Neuronal stem cell (in vitro differentiated cells): ENCODE results near the gene OTOG.

Source experiments
- DNase-seq: peaks from one replicate; pipeline ENCODE4 v3.0.0-alpha.2; 2013; ENCODE audit warnings: low spot score
- H2AFZ ChIP-seq: one replicate; pipeline ENCODE4 v1.6.1; 2013; ENCODE audit warnings: mild to moderate bottlenecking, low read length, inconsistent platforms
- H2AK5ac ChIP-seq: 2 replicates; pipeline ENCODE4 v1.6.1; 2013; ENCODE audit warnings: low read depth, mild to moderate bottlenecking, inconsistent platforms, low read length, moderate library complexity, mixed read lengths
- H2BK120ac ChIP-seq: 2 replicates; pipeline ENCODE4 v1.6.1; 2013; ENCODE audit warnings: low read depth, mild to moderate bottlenecking, inconsistent platforms, low read length, moderate library complexity, mixed read lengths
- H2BK12ac ChIP-seq: one replicate; pipeline ENCODE4 v1.6.1; 2013; ENCODE audit warnings: low read length, inconsistent platforms
- H2BK15ac ChIP-seq: 2 replicates; pipeline ENCODE4 v1.6.1; 2013; ENCODE audit warnings: mild to moderate bottlenecking, low read length, inconsistent platforms, mixed read lengths
- H2BK5ac ChIP-seq: one replicate; pipeline ENCODE4 v1.6.1; 2013; ENCODE audit warnings: inconsistent platforms, mild to moderate bottlenecking, low read length, moderate library complexity
- H3K14ac ChIP-seq: one replicate; pipeline ENCODE4 v1.6.1; 2013; ENCODE audit warnings: low read length, inconsistent platforms
- H3K18ac ChIP-seq: 2 replicates; pipeline ENCODE4 v1.6.1; 2013; ENCODE audit warnings: low read length, inconsistent platforms
- H3K23ac ChIP-seq: 2 replicates; pipeline ENCODE4 v1.6.1; 2013; ENCODE audit warnings: low read depth, mild to moderate bottlenecking, mixed read lengths, low read length, inconsistent platforms; ENCODE audit not compliant: poor library complexity
- H3K27ac ChIP-seq: replicated peaks from 3 replicates; pipeline ENCODE4 v1.5.1; 2013; ENCODE audit warnings: low read length, inconsistent platforms
- H3K27me3 ChIP-seq, 3 experiments: 2 replicates each; pipeline ENCODE4 v1.6.1; 2013; ENCODE audit warnings: low read length in 3 of 3, mild to moderate bottlenecking in 2 of 3, inconsistent platforms in 1 of 3, low read depth in 1 of 3, mixed read lengths in 1 of 3, moderate library complexity in 1 of 3; ENCODE audit not compliant: control insufficient read depth in 3 of 3, insufficient read depth in 3 of 3
- H3K36me3 ChIP-seq, 2 donors: replicated peaks in 1 of 2; 2 replicates each; pipeline ENCODE4 v1.6.1; 2013; ENCODE audit warnings: low read length in 2 of 2; ENCODE audit not compliant: control insufficient read depth in 2 of 2, insufficient read depth in 2 of 2
- H3K4ac ChIP-seq: 2 replicates; pipeline ENCODE4 v1.6.1; 2013; ENCODE audit warnings: inconsistent platforms, mild to moderate bottlenecking, low read length, moderate library complexity
- H3K4me1 ChIP-seq, 2 donors: 1 replicate in 1 of 2; 2 replicates in 1 of 2; pipeline ENCODE4 v1.6.1; 2013; ENCODE audit warnings: low read length in 2 of 2, low read depth in 1 of 2; ENCODE audit not compliant: control insufficient read depth in 2 of 2, insufficient read depth in 1 of 2
- H3K4me2 ChIP-seq: one replicate; pipeline ENCODE4 v1.6.1; 2013; ENCODE audit warnings: mild to moderate bottlenecking, low read length, inconsistent platforms; ENCODE audit not compliant: insufficient read depth, poor library complexity, severe bottlenecking
- H3K4me3 ChIP-seq, 2 donors: 2 replicates each; pipeline ENCODE4 v1.5.1; 2013; ENCODE audit warnings: low read length in 2 of 2, mild to moderate bottlenecking in 2 of 2, inconsistent platforms in 1 of 2, moderate library complexity in 1 of 2
- H3K79me1 ChIP-seq: one replicate; pipeline ENCODE4 v1.6.1; 2013; ENCODE audit warnings: low read depth, mild to moderate bottlenecking, inconsistent platforms, low read length, moderate library complexity
- H3K9ac ChIP-seq: one replicate; pipeline ENCODE4 v1.6.1; 2013; ENCODE audit warnings: mild to moderate bottlenecking, low read depth, low read length, inconsistent platforms; ENCODE audit not compliant: poor library complexity
- H3K9me3 ChIP-seq, 2 donors: replicated peaks in 1 of 2; 2 replicates each; pipeline versions ENCODE3 to v1.6.1; 2013; ENCODE audit warnings: low read length in 2 of 2, mild to moderate bottlenecking in 2 of 2, inconsistent platforms in 1 of 2, low read depth in 1 of 2, mixed read lengths in 1 of 2, moderate library complexity in 1 of 2; ENCODE audit not compliant: control insufficient read depth in 2 of 2, insufficient read depth in 1 of 2
- H4K8ac ChIP-seq: one replicate; pipeline ENCODE4 v1.6.1; 2013; ENCODE audit warnings: low read depth, mild to moderate bottlenecking, inconsistent platforms, low read length, moderate library complexity
- H4K91ac ChIP-seq: one replicate; pipeline ENCODE4 v1.6.1; 2013; ENCODE audit warnings: low read length, low read depth, mild to moderate bottlenecking, inconsistent platforms; ENCODE audit not compliant: poor library complexity
- WGBS, 2 donors: extraction: QIAGEN DNeasy Blood & Tissue Kit; methylation state at CpG; one replicate each; pipeline ENCODE4 v1.1.7; 2013; ENCODE audit warnings: missing lambda C conversion rate in 2 of 2, mixed read lengths in 1 of 2; ENCODE audit not compliant: insufficient read length in 2 of 2, insufficient replicate concordance in 1 of 2; ENCODE audit errors: extremely low coverage in 2 of 2; 5-methylcytosine and 5-hydroxymethylcytosine counted together

The OTOG gene

GRCh38 chr11:17692931-17693330 is 145.9 kb downstream of the OTOG start:
- H3K27me3 ChIP-seq: peaks cover 3 to 93% (median 27%) of the 10 kb centered on the region in 3 experiments
- no peak for DNase-seq
- H3K9me3 ChIP-seq: no peaks in the 10 kb centered on the region
- H3K4me3 ChIP-seq: no peak overlapping the region
- H3K18ac ChIP-seq: no peak overlapping the region
- no peak overlapping the region for H3K4ac ChIP-seq
- H3K9ac ChIP-seq: no peak overlapping the region
- no peak overlapping the region for H3K4me2 ChIP-seq
- H3K14ac ChIP-seq: no peak overlapping the region
- H3K23ac ChIP-seq: no peak overlapping the region
- no peak overlapping the region for H2BK12ac ChIP-seq
- no CpG with 5 or more reads among the region's 7 CpGs for WGBS, 2 donors
- H4K91ac ChIP-seq: no peak overlapping the region
- H2BK15ac ChIP-seq: no peak overlapping the region
- H2BK5ac ChIP-seq: no peak overlapping the region
- no peak overlapping the region for H2AFZ ChIP-seq
- H4K8ac ChIP-seq: no peak overlapping the region
- H3K4me1 ChIP-seq: peaks cover 0 to 2% of the 10 kb centered on the region in 2 donors
- H3K27ac ChIP-seq: no peak overlapping the region
- no peak overlapping the region for H2BK120ac ChIP-seq
- no peak overlapping the region for H2AK5ac ChIP-seq
- no peaks in the 10 kb centered on the region for H3K79me1 ChIP-seq
- H3K36me3 ChIP-seq: no peaks in the 10 kb centered on the region

- Histone ChIP-seq H3K36me3 (no peaks in the 10 kb centered on the region), H2BK120ac (no peak overlapping the region), H3K18ac (no peak overlapping the region), H2BK5ac (no peak overlapping the region), H2AFZ (no peak overlapping the region), H3K27me3 (peaks cover 3 to 93% (median 27%) of the 10 kb centered on the region in 3 experiments), H3K4me2 (no peak overlapping the region), H3K9me3 (no peaks in the 10 kb centered on the region), H3K27ac (no peak overlapping the region), H2AK5ac (no peak overlapping the region), H4K91ac (no peak overlapping the region), H3K79me1 (no peaks in the 10 kb centered on the region), H2BK12ac (no peak overlapping the region), H2BK15ac (no peak overlapping the region), H4K8ac (no peak overlapping the region), H3K23ac (no peak overlapping the region), H3K4ac (no peak overlapping the region), H3K4me1 (peaks cover 0 to 2% of the 10 kb centered on the region in 2 donors), H3K9ac (no peak overlapping the region), H3K4me3 (no peak overlapping the region), H3K14ac (no peak overlapping the region)
- DNase-seq: no peak
- no CpG with 5 or more reads among the region's 4 CpGs for WGBS, 2 donors
Observed at GRCh38 chr11:17693531-17693930, 146.5 kb downstream of the OTOG start.

GRCh38 chr11:17694494-17695110 is 147.5 kb downstream of the OTOG start:
- H3K14ac ChIP-seq: no peak overlapping the region
- no peak overlapping the region for H2AFZ ChIP-seq
- H3K27ac ChIP-seq: no peak overlapping the region
- no peak overlapping the region for H3K4me3 ChIP-seq
- no peaks in the 10 kb centered on the region for H3K9me3 ChIP-seq
- H2BK12ac ChIP-seq: no peak overlapping the region
- H3K18ac ChIP-seq: no peak overlapping the region
- no peak overlapping the region for H2BK15ac ChIP-seq
- no peak overlapping the region for H2BK120ac ChIP-seq
- H3K9ac ChIP-seq: no peak overlapping the region
- no peak overlapping the region for H4K91ac ChIP-seq
- H3K23ac ChIP-seq: peak overlapping the region; percentile 12
- H3K27me3 ChIP-seq: peaks cover 3 to 82% (median 27%) of the 10 kb centered on the region in 3 experiments
- WGBS, 2 donors: no CpG with 5 or more reads among the region's 10 CpGs
- H3K4ac ChIP-seq: no peak overlapping the region
- H2AK5ac ChIP-seq: no peak overlapping the region
- no peaks in the 10 kb centered on the region for H3K79me1 ChIP-seq
- no peak overlapping the region for H3K4me2 ChIP-seq
- H4K8ac ChIP-seq: no peak overlapping the region
- H2BK5ac ChIP-seq: no peak overlapping the region
- DNase-seq: no peak
- peaks cover 0 to 2% of the 10 kb centered on the region in 2 donors for H3K4me1 ChIP-seq
- H3K36me3 ChIP-seq: no peaks in the 10 kb centered on the region

DNA sequence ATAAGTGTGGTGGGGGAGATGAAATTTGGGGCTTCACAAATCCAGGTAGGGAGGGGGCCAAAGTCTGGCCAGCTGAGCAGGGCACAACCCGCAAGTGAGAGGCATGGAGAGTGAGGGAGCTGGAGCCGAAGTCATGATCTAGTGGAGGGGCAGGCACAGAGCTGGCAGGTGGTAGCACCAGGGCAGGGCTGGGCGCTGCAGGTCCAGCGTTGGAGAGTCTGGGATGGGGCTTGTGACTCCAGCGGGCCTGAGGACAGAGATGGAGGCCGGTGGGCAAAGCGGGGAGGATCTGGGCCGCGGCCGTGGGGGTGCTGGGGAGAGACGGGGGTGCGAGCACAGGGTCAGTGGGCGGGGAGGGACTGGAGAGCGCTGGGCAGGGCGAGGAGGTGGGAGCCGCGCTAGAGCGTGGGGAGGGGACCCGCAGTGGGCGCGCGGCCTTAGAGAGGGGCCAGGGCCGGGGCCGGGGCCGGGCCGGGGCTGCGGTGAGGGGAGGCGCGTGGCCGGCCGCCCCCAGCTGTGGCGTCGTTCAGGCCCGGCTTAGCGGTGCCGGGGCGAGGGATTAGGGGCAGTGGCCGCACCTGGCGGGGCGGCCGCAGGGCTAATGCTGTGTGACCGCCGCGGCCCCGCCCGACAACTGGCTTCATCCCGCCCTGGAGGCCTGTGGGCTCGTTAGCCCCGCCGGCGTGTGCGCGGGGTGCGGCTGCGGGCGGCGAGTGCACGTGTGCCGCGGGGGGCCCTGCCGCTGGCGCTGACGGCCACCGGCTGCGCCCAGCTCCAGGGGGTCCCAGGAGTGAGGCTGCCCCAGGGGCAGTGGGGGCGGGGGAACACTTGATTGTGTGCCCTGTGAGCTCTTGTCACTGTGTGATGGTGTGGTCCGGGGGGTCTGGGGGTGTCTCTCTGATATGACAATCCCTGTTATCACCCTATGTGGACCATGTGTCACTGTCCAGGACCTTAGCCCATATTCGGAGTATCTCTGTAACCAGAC is 148.7 kb downstream of the OTOG start:
- Histone ChIP-seq H3K27ac (no peak overlapping the region), H3K18ac (peak overlapping the region; percentile 78), H2AFZ (peak overlapping the region; percentile 68), H3K4ac (no peak overlapping the region), H3K4me3 (peak overlapping the region in 1 of 2 donors; percentile 12), H2BK15ac (no peak overlapping the region), H2BK5ac (peak overlapping the region; percentile 27), H3K9ac (peak overlapping the region; percentile 26), H3K36me3 (no peaks in the 10 kb centered on the region), H3K4me1 (peaks cover 0 to 2% of the 10 kb centered on the region in 2 donors), H3K14ac (peak overlapping the region; percentile 65), H3K9me3 (no peaks in the 10 kb centered on the region), H2BK12ac (no peak overlapping the region), H3K23ac (peak overlapping the region; percentile 38), H4K91ac (peak overlapping the region; percentile 76), H4K8ac (no peak overlapping the region), H3K27me3 (peaks cover 3 to 71% (median 27%) of the 10 kb centered on the region in 3 experiments), H3K79me1 (no peaks in the 10 kb centered on the region), H3K4me2 (peak overlapping the region; percentile 73), H2BK120ac (no peak overlapping the region), H2AK5ac (peak overlapping the region; percentile 56)
- no peak for DNase-seq
- no CpG with 5 or more reads among the region's 68 CpGs for WGBS, 2 donors
